Endothelial cell (in vitro differentiated cells): ENCODE data around the gene RASSF10. TPM values are rescaled to one million over a fixed set of nuclear protein-coding genes. Genes with fewer than 3 reads are reported as not detected.

Source experiments
- DNase-seq: peaks from one replicate; pipeline ENCODE4 v3.0.0; 2021; ENCODE audit warnings: low spot score
- H3K27ac Mint-ChIP-seq: one replicate; pipeline ENCODE4 v1.8.0; 2021; ENCODE audit warnings: mixed read lengths, inconsistent platforms; ENCODE audit not compliant: unreplicated experiment
- H3K27me3 Mint-ChIP-seq: one replicate; pipeline ENCODE4 v1.8.0; 2021; ENCODE audit warnings: mild to moderate bottlenecking, moderate library complexity, mixed read lengths, inconsistent platforms; ENCODE audit not compliant: unreplicated experiment
- H3K36me3 Mint-ChIP-seq: one replicate; pipeline ENCODE4 v1.8.0; 2021; ENCODE audit warnings: mild to moderate bottlenecking, low read depth, mixed read lengths, inconsistent platforms; ENCODE audit not compliant: unreplicated experiment
- H3K4me1 Mint-ChIP-seq: one replicate; pipeline ENCODE4 v1.8.0; 2021; ENCODE audit warnings: mild to moderate bottlenecking, mixed read lengths, inconsistent platforms; ENCODE audit not compliant: unreplicated experiment
- H3K4me3 Mint-ChIP-seq: one replicate; pipeline ENCODE4 v1.8.0; 2021; ENCODE audit warnings: mild to moderate bottlenecking, mixed read lengths, inconsistent platforms; ENCODE audit not compliant: unreplicated experiment
- H3K9me3 Mint-ChIP-seq: one replicate; pipeline ENCODE4 v1.8.0; 2021; ENCODE audit warnings: mixed read lengths, inconsistent platforms; ENCODE audit not compliant: unreplicated experiment
- CTCF ChIP-seq: fragments of 200-600 bp; sonication (generic); IDR thresholded peaks from one replicate; pipeline ENCODE4 v1.5.0; 2021; ENCODE audit warnings: antibody characterized with exemption; ENCODE audit not compliant: unreplicated experiment
- long read RNA-seq: library from polyadenylated mRNA; unstranded; transcript quantifications from one replicate; pipeline ENCODE4 v2.0.0, GENCODE V29; 2020; ENCODE audit not compliant: unreplicated experiment
- total RNA-seq: library from RNA; stranded (reverse); fragmentation: NEBNext Ultra II Directional; extraction: Animal tissue kit (Norgen Biotek cat#: 25700); gene quantifications from one replicate; pipeline ENCODE4 v1.2.1, GENCODE V29; 2021; ENCODE audit not compliant: unreplicated experiment

The RASSF10 gene
- total RNA-seq: 17.5 TPM
- long read RNA-seq: 0 reads

GRCh38 chr11:13008625-13009475, at the start of gene RASSF10:
Gene RASSF10, plus strand, starts transcription at chr11:13009316. Its CDS starts 261 bp downstream, at chr11:13009577.
- peaks cover 2% of the 10 kb centered on the region for H3K27me3 Mint-ChIP-seq
- no peaks in the 10 kb centered on the region for H3K9me3 Mint-ChIP-seq

GRCh38 chr11:12961615-12962014, 47.5 kb upstream of the RASSF10 start:
- no peak for DNase-seq
- no peaks in the 10 kb centered on the region for H3K36me3 Mint-ChIP-seq
- no peaks in the 10 kb centered on the region for H3K27me3 Mint-ChIP-seq
- H3K4me1 Mint-ChIP-seq: no peaks in the 10 kb centered on the region
- H3K4me3 Mint-ChIP-seq: no peak overlapping the region
- no peak for TF ChIP-seq CTCF
- no peaks in the 10 kb centered on the region for H3K9me3 Mint-ChIP-seq
- no peak overlapping the region for H3K27ac Mint-ChIP-seq

More at GRCh38 chr11:13008625-13009475, at the start of gene RASSF10:
- Mint-ChIP-seq H3K36me3 (no peaks in the 10 kb centered on the region), H3K4me1 (peaks cover 32% of the 10 kb centered on the region), H3K4me3 (peak within 1 kb of the TSS; percentile 93), H3K27ac (peak within 1 kb of the TSS; percentile 48)
- no peak for TF ChIP-seq CTCF
- DNase-seq: peak; percentile 83

DNA sequence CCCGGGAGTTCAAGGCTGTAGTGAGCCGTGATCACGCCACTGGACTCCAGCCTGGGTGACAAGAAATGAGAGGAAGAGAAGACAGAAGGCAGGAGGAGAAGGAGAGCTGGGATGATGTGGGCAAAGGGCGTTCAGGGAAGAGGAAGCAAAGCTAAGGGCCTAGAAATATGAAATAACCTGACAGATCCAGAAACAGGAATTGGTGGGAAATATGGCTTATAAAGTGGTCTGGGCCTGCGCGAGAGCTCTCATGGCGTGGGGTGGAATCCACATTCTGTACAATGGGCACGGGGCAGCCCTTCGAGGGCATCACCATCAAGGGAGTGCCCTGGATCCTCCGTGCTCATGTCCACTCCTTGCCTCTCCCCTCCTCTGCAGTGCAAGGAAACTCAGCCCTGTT, 46.8 kb upstream of the RASSF10 start:
- Mint-ChIP-seq H3K4me3 (no peak overlapping the region), H3K27ac (no peak overlapping the region), H3K9me3 (no peaks in the 10 kb centered on the region), H3K4me1 (no peaks in the 10 kb centered on the region), H3K27me3 (no peaks in the 10 kb centered on the region), H3K36me3 (no peaks in the 10 kb centered on the region)
- no peak for DNase-seq
- no peak for TF ChIP-seq CTCF

DNA sequence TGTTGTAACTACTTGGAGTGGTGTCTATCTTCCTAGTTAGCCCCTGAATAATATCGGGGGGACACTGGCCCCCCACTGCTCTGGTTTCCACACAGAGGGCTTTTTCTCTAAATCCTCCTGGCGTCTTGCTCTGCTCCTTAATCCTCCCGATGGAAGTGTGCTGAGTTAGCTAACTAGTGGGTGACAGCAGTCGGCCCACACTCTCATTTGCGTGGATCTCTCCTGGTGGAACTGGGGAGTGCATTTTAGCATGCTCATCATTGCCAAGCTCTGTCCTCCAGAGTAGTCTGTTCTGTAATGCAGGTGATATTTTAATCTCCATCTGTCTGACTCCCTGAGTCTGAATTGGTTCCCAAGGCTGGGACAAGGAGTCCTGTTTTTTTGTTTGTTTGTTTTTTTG, 46.1 kb upstream of the RASSF10 start:
- H3K27ac Mint-ChIP-seq: no peak overlapping the region
- H3K27me3 Mint-ChIP-seq: no peaks in the 10 kb centered on the region
- no peaks in the 10 kb centered on the region for H3K9me3 Mint-ChIP-seq
- H3K36me3 Mint-ChIP-seq: no peaks in the 10 kb centered on the region
- no peak for DNase-seq
- TF ChIP-seq CTCF: no peak
- no peak overlapping the region for H3K4me3 Mint-ChIP-seq
- no peaks in the 10 kb centered on the region for H3K4me1 Mint-ChIP-seq

GRCh38 chr11:12963792-12964536, 45.2 kb upstream of the RASSF10 start:
- Mint-ChIP-seq H3K36me3 (no peaks in the 10 kb centered on the region), H3K4me1 (no peaks in the 10 kb centered on the region), H3K4me3 (no peak overlapping the region), H3K27ac (peak overlapping the region; percentile 11), H3K27me3 (no peaks in the 10 kb centered on the region), H3K9me3 (no peaks in the 10 kb centered on the region)
- peak; percentile 87 for DNase-seq
- TF ChIP-seq CTCF: peak; percentile 85
